K562 treated with DMSO at 1 percent for 4 hours (cell line): ENCODE results near the gene SCD. TPM values are rescaled to one million over a fixed set of nuclear protein-coding genes. Genes with fewer than 3 reads are reported as not detected.

Experiments used
- total RNA-seq: library from RNA; unstranded; fragments of 300-600 nt; gene quantifications from 2 replicates; pipeline ENCODE4 v1.2.3, GENCODE V29; 2022; ENCODE audit not compliant: insufficient read depth

Gene SCD
- total RNA-seq = 132 and 190 TPM in 2 replicates

DNA sequence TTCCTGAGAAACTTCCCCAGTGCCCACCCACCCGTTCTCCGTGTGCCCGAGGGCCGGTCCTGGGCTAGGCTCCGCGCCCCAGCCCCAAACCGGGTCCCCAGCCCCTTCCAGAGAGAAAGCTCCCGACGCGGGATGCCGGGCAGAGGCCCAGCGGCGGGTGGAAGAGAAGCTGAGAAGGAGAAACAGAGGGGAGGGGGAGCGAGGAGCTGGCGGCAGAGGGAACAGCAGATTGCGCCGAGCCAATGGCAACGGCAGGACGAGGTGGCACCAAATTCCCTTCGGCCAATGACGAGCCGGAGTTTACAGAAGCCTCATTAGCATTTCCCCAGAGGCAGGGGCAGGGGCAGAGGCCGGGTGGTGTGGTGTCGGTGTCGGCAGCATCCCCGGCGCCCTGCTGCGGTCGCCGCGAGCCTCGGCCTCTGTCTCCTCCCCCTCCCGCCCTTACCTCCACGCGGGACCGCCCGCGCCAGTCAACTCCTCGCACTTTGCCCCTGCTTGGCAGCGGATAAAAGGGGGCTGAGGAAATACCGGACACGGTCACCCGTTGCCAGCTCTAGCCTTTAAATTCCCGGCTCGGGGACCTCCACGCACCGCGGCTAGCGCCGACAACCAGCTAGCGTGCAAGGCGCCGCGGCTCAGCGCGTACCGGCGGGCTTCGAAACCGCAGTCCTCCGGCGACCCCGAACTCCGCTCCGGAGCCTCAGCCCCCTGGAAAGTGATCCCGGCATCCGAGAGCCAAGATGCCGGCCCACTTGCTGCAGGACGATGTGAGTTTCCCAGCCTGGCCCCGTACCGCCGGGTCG lies at the start of gene SCD:
SCD (plus strand) TSS at position 469 of the 803 bp plus-strand sequence; CDS start at position 741, 272 bp downstream.

GRCh38 chr10:100330079-100330478 lies 17.0 kb upstream of the SCD start, which contains the start of gene PKD2L1:
Gene PKD2L1 (minus strand): TSS chr10:100330228. CDS start chr10:100330103, 125 bp downstream.

Other genes with a start within 250 kb of the SCD start
- 14.8 and 18.2 TPM in 2 replicates for gene ERLIN1, start 161.2 kb upstream of the SCD start, total RNA-seq
- gene CHUK, start 117.6 kb upstream of the SCD start, total RNA-seq = 12.3 and 12.8 TPM in 2 replicates
- 11.6 and 13.7 TPM in 2 replicates for gene CWF19L1, start 79.6 kb upstream of the SCD start, total RNA-seq
- gene BLOC1S2, start 60.6 kb upstream of the SCD start, total RNA-seq = 25.1 and 31.5 TPM in 2 replicates
- gene PKD2L1, start 17.0 kb upstream of the SCD start, total RNA-seq = not detected in 2 replicates
- not detected in 2 replicates for gene WNT8B, start 115.8 kb downstream of the SCD start, total RNA-seq
- gene SEC31B, start 172.6 kb downstream of the SCD start, total RNA-seq = 1.8 and 2.6 TPM in 2 replicates
- gene NDUFB8, start 182.6 kb downstream of the SCD start, total RNA-seq = 180 and 208 TPM in 2 replicates
- gene HIF1AN, start 188.7 kb downstream of the SCD start, total RNA-seq = 2.4 and 2.9 TPM in 2 replicates